Activated CD8-positive, alpha-beta memory T cell treated with anti-CD3 and anti-CD28 coated beads, Interleukin-2, amount 50 U/mL, for 24 hours (primary cell): ENCODE measurements around the gene CRELD2.

Experiments used
- DNase-seq: peaks from one replicate; pipeline ENCODE4 v3.0.0-alpha.2; 2020; ENCODE audit errors: extremely low read depth

Gene CRELD2

GRCh38 chr22:49967706-49968208, 49.3 kb downstream of the CRELD2 start:
- no peak for DNase-seq

- no peak for DNase-seq
These were observed 49.9 kb downstream of the CRELD2 start for GRCh38 chr22:49968313-49968830.

DNA sequence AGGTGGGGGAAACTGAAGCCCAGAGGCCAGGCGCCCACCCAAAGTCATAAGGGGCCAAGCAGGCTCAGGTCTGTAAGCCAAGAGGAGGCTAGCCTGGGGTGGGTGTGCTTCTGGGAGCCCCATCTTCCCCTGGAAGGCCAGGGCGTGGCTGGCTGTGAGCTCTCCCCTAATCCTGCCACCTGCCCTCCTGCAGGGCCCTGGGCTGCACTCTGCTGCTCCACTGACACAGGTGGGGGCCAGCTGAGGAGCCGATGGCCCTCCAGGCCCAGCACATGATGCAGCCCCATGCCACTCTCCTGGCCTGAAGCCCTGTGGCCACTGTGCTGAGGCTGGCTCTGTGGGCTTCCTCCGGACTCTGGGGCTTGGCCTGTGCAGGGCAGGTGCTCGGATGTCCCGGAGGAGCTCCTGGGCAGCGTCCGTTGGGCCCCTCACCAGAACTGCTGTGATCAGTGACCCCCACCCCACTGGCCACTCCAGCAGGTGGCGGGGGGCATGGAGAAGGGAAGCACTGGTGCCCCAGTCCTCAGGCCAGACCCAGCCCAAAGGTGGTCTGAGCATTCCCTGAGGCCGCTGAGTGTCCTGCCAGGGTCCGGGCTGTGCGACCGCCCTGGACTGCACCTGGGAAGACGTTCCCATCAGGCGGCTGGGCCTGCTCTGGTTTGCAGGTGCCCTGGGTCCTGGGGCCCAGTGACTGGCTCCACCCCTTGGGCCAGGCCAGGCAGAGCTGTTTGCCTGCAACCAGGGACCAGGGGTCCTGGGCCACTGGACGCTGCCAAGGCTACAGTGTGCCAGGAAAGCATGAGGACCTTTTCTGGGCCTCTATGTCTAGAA, 50.6 kb downstream of the CRELD2 start:
- no peak for DNase-seq

- no peak for DNase-seq
These were observed 51.5 kb downstream of the CRELD2 start for GRCh38 chr22:49969751-49970527.

DNA sequence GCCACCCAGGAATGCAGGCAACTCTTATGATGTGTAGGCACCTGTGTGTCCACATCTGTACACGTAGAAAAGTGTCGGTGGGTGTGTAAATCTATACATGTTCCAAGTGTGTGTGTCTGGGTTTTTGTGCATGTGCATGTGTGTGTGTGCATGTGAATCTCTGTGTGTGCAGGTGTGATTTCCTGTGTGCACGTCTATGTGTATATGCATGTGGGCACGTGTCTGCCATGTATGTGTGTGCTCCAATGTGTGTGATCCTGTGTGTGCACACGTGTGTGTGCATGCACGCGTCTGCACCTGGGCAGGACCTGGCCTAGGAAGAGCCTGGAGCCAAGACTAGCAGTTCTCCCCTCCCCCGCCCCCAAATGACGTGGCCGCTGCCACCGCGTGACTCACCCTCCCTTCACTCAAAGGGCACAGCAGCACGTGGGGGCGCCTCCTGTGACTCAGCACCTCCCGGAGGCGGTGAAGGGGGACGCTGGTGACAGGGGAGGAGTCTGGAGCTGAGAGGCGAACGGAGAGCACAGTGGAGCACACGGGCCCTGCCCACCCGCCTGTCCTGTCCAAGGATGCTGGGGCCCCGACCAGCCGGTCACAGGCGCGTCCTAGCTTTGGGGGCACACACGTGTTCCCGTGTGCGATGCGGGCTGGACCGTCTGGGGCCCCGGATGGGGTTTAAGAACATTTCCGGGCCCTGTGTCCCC, 52.2 kb downstream of the CRELD2 start:
- peak; percentile 92 for DNase-seq

DNA sequence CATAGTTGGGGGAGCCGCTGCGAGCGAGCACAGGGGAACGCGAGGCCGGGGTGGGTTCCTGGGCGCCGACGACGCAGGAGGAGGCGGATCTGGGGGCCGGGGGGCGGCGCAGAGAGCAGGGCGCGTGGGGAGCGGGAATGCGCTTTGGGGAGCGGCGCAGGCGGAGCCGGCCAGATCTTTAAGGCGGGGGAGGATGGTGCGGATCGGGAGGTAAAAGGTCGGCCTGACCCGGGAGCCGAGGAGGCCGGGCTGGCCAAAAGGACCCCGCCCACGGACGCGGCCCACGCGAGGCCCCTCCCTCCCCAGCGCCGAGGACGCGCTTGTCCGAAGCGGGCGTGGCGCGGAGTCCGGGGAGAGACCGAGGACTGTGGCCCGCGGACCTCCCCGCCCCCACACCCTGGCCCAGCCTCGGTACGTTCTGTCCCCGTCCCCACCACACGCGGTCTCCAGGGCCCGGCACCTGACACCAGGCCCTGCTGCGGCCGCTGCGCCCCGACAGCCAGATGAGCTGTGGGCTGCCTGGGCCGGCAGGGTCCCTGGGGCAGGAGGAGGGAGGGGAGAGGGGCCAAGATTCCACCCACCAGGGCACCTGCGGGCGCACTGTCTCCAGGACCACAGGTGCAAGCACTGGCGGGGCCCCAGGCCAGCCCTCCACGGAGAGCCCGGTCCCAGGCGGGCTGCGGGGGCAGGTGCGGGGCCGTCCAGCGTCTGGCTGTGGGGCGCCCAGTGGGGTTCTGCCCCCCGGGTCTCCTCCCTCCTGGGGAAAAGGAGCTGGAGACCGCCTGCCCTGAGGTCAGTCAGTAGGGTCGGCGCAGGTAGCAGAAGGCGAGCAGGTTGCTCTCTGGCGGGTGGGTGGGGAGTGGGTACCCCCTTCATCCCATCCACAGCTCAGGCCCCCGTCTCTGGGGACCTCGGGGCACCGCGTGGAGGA, 53.1 kb downstream of the CRELD2 start:
- DNase-seq: no peak

DNA sequence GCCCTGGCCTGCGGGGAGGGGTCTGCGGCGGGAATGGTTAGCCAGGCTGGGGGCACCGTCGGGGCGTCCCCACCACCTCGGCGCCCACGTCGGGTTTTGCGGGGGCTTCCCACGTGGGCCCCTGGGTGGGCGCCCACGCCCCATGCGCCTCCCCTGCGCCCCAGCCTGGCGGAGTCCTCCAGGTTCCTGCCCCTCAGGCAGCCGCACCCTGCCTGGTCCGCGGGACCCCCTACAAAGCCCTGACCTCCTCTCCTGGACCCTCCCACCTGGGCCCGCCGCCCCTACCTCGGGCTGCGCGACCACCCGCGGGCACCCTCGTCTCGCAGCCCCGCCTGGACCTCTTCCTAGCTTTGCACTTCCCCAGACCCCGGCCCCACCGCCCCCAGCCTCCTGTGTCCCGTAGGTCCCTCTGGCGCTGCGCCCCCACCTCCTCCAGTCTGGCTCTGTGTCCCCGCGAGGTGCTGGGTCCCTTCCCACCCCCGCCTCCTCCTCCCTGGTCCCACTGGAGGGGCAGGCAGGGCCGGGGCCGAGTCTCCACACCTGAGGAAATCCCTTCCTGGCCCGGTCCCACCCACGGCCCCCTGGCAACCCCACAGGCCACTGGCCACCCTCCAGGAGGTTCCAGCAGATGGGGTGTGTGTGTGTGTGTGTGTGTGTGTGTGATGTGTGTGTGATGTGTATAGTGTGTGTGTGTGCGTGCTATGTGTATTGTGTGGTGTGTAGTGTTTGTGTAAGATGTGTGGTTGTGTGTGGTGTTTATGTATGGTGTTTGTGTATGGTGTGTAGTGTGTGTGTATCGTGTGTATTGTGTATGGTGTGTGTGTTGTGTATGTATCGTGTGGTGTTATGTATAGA, 54.0 kb downstream of the CRELD2 start:
- DNase-seq: no peak

DNA sequence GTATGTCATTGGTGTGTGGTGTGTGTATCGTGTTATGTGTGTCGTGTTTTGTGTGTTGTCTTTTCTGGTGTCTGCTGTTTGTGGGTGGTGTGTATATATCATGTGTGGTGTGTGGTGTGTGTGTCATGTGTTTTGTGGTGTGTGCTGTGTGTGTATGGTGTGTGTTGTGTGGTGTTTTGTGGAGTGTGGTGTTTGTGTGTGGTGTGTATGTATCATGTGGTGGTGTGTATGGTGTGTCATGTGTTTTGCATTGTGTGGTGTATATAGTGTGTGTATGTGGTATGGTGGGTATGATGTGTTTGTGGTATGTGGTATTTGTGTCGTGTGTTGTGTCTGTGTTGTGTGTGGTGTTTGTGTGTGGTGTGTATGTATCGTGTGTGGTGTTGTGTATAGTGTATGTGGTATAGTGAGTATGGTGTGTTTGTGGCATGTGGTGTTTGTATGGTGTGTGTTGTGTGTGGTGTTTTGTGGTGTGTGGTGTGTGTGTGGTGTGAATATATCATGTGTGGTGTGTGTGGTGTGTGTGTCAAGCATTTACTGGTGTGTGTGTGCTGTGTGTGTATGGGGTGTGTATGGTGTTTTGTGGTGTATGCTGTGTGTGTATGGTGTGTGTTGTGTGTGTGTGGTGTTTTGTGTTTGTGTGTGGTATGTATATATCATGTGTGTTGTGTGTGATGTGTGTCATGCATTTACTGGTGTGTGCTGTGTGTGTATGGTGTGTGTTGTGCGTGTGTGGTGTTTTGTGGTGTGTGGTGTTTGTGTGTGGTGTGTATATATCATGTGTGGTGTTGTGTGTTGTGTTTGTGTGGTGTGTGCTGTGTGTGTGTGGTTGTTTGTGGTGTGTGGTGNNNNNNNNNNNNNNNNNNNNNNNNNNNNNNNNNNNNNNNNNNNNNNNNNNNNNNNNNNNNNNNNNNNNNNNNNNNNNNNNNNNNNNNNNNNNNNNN, 54.9 kb downstream of the CRELD2 start:
- DNase-seq: no peak

GRCh38 chr22:49975543-49976389, 57.3 kb downstream of the CRELD2 start:
- no peak for DNase-seq

GRCh38 chr22:49976439-49977175, 58.2 kb downstream of the CRELD2 start:
- no peak for DNase-seq
